CD14-positive monocyte (primary cell): ENCODE measurements around the gene LRRFIP1. TPM values are rescaled to one million over a fixed set of nuclear protein-coding genes. Genes with fewer than 3 reads are reported as not detected.
A peak's percentile ranks its signal among the peaks of the same experiment; 100 is the strongest.
"Not testable (repeated sequence)": the region's sequence is repeated elsewhere in the genome, so short reads cannot be mapped to it uniquely, and the experiment has no call there.

Source experiments
- DNase-seq, 3 donors: peaks; one replicate each; pipeline ENCODE4 v3.0.0-alpha.2; 2011 to 2022
- H2AFZ ChIP-seq: 2 replicates; pipeline ENCODE4 v1.6.0; 2012; ENCODE audit warnings: mild to moderate bottlenecking, low read depth, low read length, inconsistent platforms; ENCODE audit not compliant: insufficient read depth, poor library complexity, severe bottlenecking
- H3K27ac ChIP-seq, 2 donors: 1 replicate in 1 of 2; 2 replicates in 1 of 2; pipeline ENCODE4 v1.5.1; 2012 to 2013; ENCODE audit warnings: low read length in 2 of 2, control low read depth in 1 of 2, inconsistent platforms in 1 of 2, low read depth in 1 of 2, mild to moderate bottlenecking in 1 of 2
- H3K27me3 ChIP-seq, 2 donors: one replicate each; pipeline versions ENCODE4 v1.6.0 to v1.6.1; 2011 to 2013; ENCODE audit warnings: low read length in 2 of 2; ENCODE audit not compliant: control insufficient read depth in 2 of 2, insufficient read depth in 2 of 2
- H3K36me3 ChIP-seq, 2 donors: replicated peaks in 1 of 2; 1 replicate in 1 of 2; 2 replicates in 1 of 2; pipeline versions ENCODE4 v1.5.1 to v1.6.1; 2012 to 2013; ENCODE audit warnings: low read length in 2 of 2, control low read depth in 1 of 2, inconsistent platforms in 1 of 2, mild to moderate bottlenecking in 1 of 2; ENCODE audit not compliant: insufficient read depth in 2 of 2, control insufficient read depth in 1 of 2
- H3K4me1 ChIP-seq, 2 donors: 1 replicate in 1 of 2; 2 replicates in 1 of 2; pipeline versions ENCODE4 v1.5.1 to v1.6.1; 2012 to 2013; ENCODE audit warnings: low read length in 2 of 2, control low read depth in 1 of 2, inconsistent platforms in 1 of 2, mild to moderate bottlenecking in 1 of 2, moderate library complexity in 1 of 2; ENCODE audit not compliant: insufficient read depth in 2 of 2, control insufficient read depth in 1 of 2
- H3K4me2 ChIP-seq: replicated peaks from 2 replicates; pipeline ENCODE3; 2012; ENCODE audit warnings: low read length, moderate library complexity, mild to moderate bottlenecking; ENCODE audit not compliant: poor library complexity, severe bottlenecking; ENCODE audit errors: extremely low read depth
- H3K4me3 ChIP-seq, 3 experiments: fragments of 200-600 bp in 1 of 3; sonication (generic) in 1 of 3; replicated peaks in 1 of 3; 1 replicate in 2 of 3; 2 replicates in 1 of 3; pipeline ENCODE4 v1.5.1; 2011 to 2013; ENCODE audit warnings: low read length in 3 of 3, mild to moderate bottlenecking in 3 of 3, control low read depth in 2 of 3, low read depth in 2 of 3, inconsistent platforms in 1 of 3, moderate library complexity in 1 of 3
- H3K79me2 ChIP-seq: 2 replicates; pipeline ENCODE4 v1.6.0; 2012; ENCODE audit warnings: mild to moderate bottlenecking, control low read depth, inconsistent platforms, low read length, moderate library complexity; ENCODE audit not compliant: insufficient read depth
- H3K9ac ChIP-seq: 2 replicates; pipeline ENCODE4 v1.6.0; 2017; ENCODE audit warnings: low read length, mild to moderate bottlenecking; ENCODE audit not compliant: insufficient read depth, poor library complexity, severe bottlenecking
- H3K9me3 ChIP-seq, 2 donors: replicated peaks in 1 of 2; 1 replicate in 1 of 2; 2 replicates in 1 of 2; pipeline versions ENCODE4 v1.5.1 to v1.6.1; 2012 to 2013; ENCODE audit warnings: low read length in 2 of 2, control low read depth in 1 of 2; ENCODE audit not compliant: control insufficient read depth in 1 of 2, insufficient read depth in 1 of 2
- H4K20me1 ChIP-seq: 2 replicates; pipeline ENCODE4 v1.6.0; 2012; ENCODE audit warnings: mild to moderate bottlenecking, low read length, control low read depth, moderate library complexity; ENCODE audit not compliant: insufficient read depth
- H3K27ac Mint-ChIP-seq, 7 donors: one replicate each; pipeline ENCODE4 v1.8.0; 2020; ENCODE audit warnings: mild to moderate bottlenecking in 7 of 7, mixed read lengths in 7 of 7, moderate library complexity in 6 of 7, inconsistent platforms in 2 of 7
- H3K27me3 Mint-ChIP-seq, 3 donors: one replicate each; pipeline ENCODE4 v1.8.0; 2021 to 2022; ENCODE audit warnings: low read depth in 3 of 3, mild to moderate bottlenecking in 3 of 3, mixed read lengths in 3 of 3, moderate library complexity in 3 of 3, inconsistent platforms in 1 of 3
- H3K36me3 Mint-ChIP-seq, 2 donors: one replicate each; pipeline ENCODE4 v1.8.0; 2020; ENCODE audit warnings: mixed read lengths in 2 of 2, inconsistent platforms in 1 of 2, mild to moderate bottlenecking in 1 of 2
- H3K4me1 Mint-ChIP-seq: one replicate; pipeline ENCODE4 v1.8.0; 2020; ENCODE audit warnings: mild to moderate bottlenecking, mixed read lengths
- H3K4me3 Mint-ChIP-seq, 2 donors: one replicate each; pipeline ENCODE4 v1.8.0; 2020; ENCODE audit warnings: mild to moderate bottlenecking in 2 of 2, mixed read lengths in 2 of 2, moderate library complexity in 1 of 2
- H3K9me3 Mint-ChIP-seq, 7 donors: one replicate each; pipeline ENCODE4 v1.8.0; 2020 to 2022; ENCODE audit warnings: mixed read lengths in 7 of 7, mild to moderate bottlenecking in 6 of 7, moderate library complexity in 6 of 7, inconsistent platforms in 2 of 7
- WGBS: methylation state at CpG from one replicate; pipeline ENCODE4 v1.1.5; 2013; ENCODE audit warnings: missing lambda C conversion rate; ENCODE audit not compliant: insufficient coverage; 5-methylcytosine and 5-hydroxymethylcytosine counted together
- intact Hi-C, 2 donors: fragments of 100-400 bp; cut with micrococcal nuclease; formaldehyde crosslinking; loops; one replicate each; pipeline versions ENCODE4 v1.15.0 to v1.15.1; 2023
- polyA plus RNA-seq, 3 donors: library from polyadenylated mRNA; depleted of rRNA in 1 of 3; unstranded in 2 of 3; stranded (reverse) in 1 of 3; fragments of 300-500 nt in 2 of 3; fragments of >200 nt in 1 of 3; fragmentation: Illumina TruSeq in 2 of 3; gene quantifications; 1 replicate in 2 of 3; 2 replicates in 1 of 3; pipeline ENCODE4 v1.2.3, GENCODE V29; 2012 to 2021
- TF ChIP-seq, protein P1 (sequence below): fragments of 200-600 bp; IDR thresholded peaks from one replicate; pipeline ENCODE4 v1.8.0; 2022; ENCODE audit warnings: antibody characterized with exemption, mild to moderate bottlenecking

Gene LRRFIP1
- polyA plus RNA-seq, 3 donors = 67.3 to 148 (median 98.3) TPM

DNA sequence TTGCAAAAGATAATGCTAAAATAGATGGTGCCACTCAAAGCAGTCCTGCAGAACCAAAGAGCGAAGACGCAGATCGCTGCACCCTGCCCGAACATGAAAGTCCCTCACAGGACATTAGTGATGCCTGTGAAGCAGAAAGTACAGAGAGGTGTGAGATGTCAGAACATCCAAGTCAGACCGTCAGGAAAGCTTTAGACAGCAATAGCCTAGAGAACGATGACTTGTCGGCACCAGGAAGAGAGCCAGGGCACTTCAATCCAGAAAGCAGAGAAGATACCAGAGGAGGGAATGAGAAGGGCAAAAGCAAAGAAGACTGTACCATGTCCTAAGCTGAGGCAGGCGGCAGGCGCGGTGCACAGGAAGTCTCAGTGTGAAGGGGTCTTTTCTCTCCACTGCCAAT lies 136.4 kb downstream of the LRRFIP1 start:
- WGBS = 96% methylated on average over 5 of the region's 10 CpGs
- TF ChIP-seq, protein P1, sequence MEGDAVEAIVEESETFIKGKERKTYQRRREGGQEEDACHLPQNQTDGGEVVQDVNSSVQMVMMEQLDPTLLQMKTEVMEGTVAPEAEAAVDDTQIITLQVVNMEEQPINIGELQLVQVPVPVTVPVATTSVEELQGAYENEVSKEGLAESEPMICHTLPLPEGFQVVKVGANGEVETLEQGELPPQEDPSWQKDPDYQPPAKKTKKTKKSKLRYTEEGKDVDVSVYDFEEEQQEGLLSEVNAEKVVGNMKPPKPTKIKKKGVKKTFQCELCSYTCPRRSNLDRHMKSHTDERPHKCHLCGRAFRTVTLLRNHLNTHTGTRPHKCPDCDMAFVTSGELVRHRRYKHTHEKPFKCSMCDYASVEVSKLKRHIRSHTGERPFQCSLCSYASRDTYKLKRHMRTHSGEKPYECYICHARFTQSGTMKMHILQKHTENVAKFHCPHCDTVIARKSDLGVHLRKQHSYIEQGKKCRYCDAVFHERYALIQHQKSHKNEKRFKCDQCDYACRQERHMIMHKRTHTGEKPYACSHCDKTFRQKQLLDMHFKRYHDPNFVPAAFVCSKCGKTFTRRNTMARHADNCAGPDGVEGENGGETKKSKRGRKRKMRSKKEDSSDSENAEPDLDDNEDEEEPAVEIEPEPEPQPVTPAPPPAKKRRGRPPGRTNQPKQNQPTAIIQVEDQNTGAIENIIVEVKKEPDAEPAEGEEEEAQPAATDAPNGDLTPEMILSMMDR = no peak
- Mint-ChIP-seq H3K36me3 (peaks cover 77 to 90% of the 10 kb centered on the region in 2 donors), H3K4me3 (no peak overlapping the region), H3K9me3 (no peaks in the 10 kb centered on the region), H3K4me1 (no peaks in the 10 kb centered on the region), H3K27me3 (no peaks in the 10 kb centered on the region), H3K27ac (peak overlapping the region in 1 of 7 donors; percentile 45)
- H3K9me3 ChIP-seq = no peaks in the 10 kb centered on the region
- intact Hi-C loops = no loop called here
- H2AFZ ChIP-seq = no peak overlapping the region
- H3K27me3 ChIP-seq = no peaks in the 10 kb centered on the region
- H3K4me3 ChIP-seq = no peak overlapping the region
- no peak for DNase-seq
- H3K36me3 ChIP-seq = peaks cover 69 to 98% of the 10 kb centered on the region in 2 donors
- peaks cover 5% of the 10 kb centered on the region for H3K79me2 ChIP-seq
- H3K27ac ChIP-seq = no peak overlapping the region
- H3K9ac ChIP-seq = no peak overlapping the region
- peaks cover 95% of the 10 kb centered on the region for H4K20me1 ChIP-seq
- H3K4me2 ChIP-seq = no peak overlapping the region
- no peaks in the 10 kb centered on the region for H3K4me1 ChIP-seq

DNA sequence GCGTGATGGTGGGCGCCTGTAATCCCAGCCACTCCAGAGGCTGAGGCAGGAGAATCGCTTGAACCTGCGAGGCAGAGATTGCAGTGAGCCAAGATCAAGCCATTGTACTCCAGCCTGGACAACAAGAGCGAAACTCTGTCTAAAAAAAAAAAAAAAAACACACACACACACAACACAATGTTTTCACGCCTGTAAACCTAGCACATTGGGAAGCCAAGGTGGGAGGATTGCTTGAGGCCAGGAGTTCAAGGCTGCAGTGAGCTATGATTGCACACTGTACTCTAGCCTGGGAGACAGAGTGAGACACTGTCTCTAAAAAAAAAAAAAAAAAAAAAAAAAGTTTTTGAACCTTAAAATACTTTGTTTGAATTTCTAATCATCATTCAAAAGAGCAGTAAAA lies 137.7 kb downstream of the LRRFIP1 start:
- H3K4me2 ChIP-seq, H3K4me1 ChIP-seq, H3K4me3 ChIP-seq, H3K27me3 Mint-ChIP-seq, H3K9ac ChIP-seq, H3K9me3 ChIP-seq, H3K79me2 ChIP-seq, H2AFZ ChIP-seq, H3K4me1 Mint-ChIP-seq, H3K27me3 ChIP-seq, H3K27ac ChIP-seq, H3K4me3 Mint-ChIP-seq, H3K27ac Mint-ChIP-seq, DNase-seq, H3K9me3 Mint-ChIP-seq, intact Hi-C loops: not testable (repeated sequence)
- Histone ChIP-seq H4K20me1 (peaks cover 94% of the 10 kb centered on the region), H3K36me3 (peaks cover 69 to 98% of the 10 kb centered on the region in 2 donors)
- WGBS = no CpG with 5 or more reads among the region's 6 CpGs
- H3K36me3 Mint-ChIP-seq = peaks cover 77 to 90% of the 10 kb centered on the region in 2 donors
